IPS-20b (cell line): ENCODE data around the gene PTPRN2.
"Not testable (repeated sequence)": the region's sequence is repeated elsewhere in the genome, so short reads cannot be mapped to it uniquely, and the experiment has no call there.

Experiments used
- H3K27ac ChIP-seq: one replicate; pipeline ENCODE4 v1.5.1; 2013; ENCODE audit warnings: low read length
- H3K27me3 ChIP-seq: 2 replicates; pipeline ENCODE4 v1.6.1; 2013; ENCODE audit warnings: mild to moderate bottlenecking, low read length, inconsistent platforms; ENCODE audit not compliant: insufficient read depth
- H3K36me3 ChIP-seq: 2 replicates; pipeline ENCODE4 v1.6.1; 2013; ENCODE audit warnings: low read depth, mild to moderate bottlenecking, inconsistent platforms, low read length, moderate library complexity; ENCODE audit not compliant: insufficient read depth
- H3K4me1 ChIP-seq: 2 replicates; pipeline ENCODE4 v1.6.1; 2013; ENCODE audit warnings: mild to moderate bottlenecking, control low read depth, inconsistent platforms, low read length, moderate library complexity; ENCODE audit not compliant: insufficient read depth
- H3K4me3 ChIP-seq: 2 replicates; pipeline ENCODE4 v1.5.1; 2013; ENCODE audit warnings: mild to moderate bottlenecking, low read length, inconsistent platforms
- H3K9ac ChIP-seq: 2 replicates; pipeline ENCODE4 v1.6.1; 2013; ENCODE audit warnings: low read depth, mild to moderate bottlenecking, inconsistent platforms, low read length, moderate library complexity
- H3K9me3 ChIP-seq: 2 replicates; pipeline ENCODE4 v1.6.1; 2013; ENCODE audit warnings: mild to moderate bottlenecking, low read depth, low read length, inconsistent platforms; ENCODE audit not compliant: insufficient read depth

The PTPRN2 gene

DNA sequence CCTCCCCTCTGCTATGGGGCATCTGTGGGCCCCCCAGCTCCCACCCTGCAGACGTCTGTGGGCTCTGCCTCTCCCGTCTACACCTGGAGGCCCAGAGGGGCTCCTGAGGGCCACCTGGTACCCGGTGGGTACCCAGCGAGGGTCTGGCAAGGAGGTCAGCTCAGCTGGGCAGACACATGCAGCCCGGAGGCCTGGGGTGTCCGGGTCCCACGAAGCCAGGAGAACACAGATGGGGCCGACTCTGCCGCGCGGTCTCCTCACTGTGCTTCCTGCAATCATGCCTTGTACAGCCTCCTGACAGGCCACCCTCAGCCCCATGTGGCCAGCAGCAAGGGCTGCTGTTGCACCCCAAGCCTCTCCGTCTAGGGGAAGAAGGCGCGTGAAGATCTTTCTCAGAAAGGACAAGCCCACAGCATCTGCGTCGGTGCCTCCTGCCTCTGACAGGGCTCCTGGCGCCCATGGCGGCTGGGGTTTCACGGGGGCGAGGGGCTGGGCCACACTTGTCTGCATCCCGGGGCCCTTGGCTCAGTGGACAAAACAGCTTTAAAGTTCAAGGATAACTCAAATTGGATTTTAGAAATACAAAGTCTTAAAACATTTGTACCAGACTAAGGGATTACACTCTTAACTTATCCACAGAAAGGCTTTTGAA, 859.5 kb downstream of the PTPRN2 start:
- Histone ChIP-seq H3K27ac (no peak overlapping the region), H3K9me3 (peaks cover 32% of the 10 kb centered on the region), H3K36me3 (no peaks in the 10 kb centered on the region), H3K4me3 (no peak overlapping the region), H3K9ac (no peak overlapping the region), H3K4me1 (no peaks in the 10 kb centered on the region), H3K27me3 (no peaks in the 10 kb centered on the region)

DNA sequence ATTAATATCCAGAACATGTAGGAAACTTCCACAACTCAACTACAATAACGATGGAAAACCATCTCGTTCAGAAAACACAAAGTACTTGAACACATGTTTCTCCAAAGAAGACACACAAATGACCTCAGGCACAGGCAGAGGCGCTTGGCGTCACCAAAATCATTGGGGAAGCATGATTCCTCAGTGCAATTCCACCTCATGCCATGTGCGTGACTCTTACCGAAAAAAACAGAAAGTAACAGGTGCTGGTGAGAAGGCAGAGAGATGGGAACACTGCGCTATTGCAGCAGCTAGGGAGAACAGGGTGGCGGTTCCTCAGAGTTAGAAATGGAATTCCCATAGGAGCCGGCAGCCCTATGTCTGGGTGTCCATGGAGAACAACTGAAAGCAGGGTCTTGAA, 860.9 kb downstream of the PTPRN2 start:
- H3K9me3 ChIP-seq = peaks cover 40% of the 10 kb centered on the region
- no peak overlapping the region for H3K4me3 ChIP-seq
- H3K27me3 ChIP-seq = no peaks in the 10 kb centered on the region
- H3K27ac ChIP-seq = no peak overlapping the region
- no peaks in the 10 kb centered on the region for H3K36me3 ChIP-seq
- no peaks in the 10 kb centered on the region for H3K4me1 ChIP-seq
- H3K9ac ChIP-seq = no peak overlapping the region

GRCh38 chr7:157725312-157725711, 862.3 kb downstream of the PTPRN2 start:
- H3K27me3 ChIP-seq, H3K36me3 ChIP-seq, H3K4me3 ChIP-seq, H3K27ac ChIP-seq, H3K9ac ChIP-seq, H3K4me1 ChIP-seq: not testable (repeated sequence)
- peaks cover 40% of the 10 kb centered on the region for H3K9me3 ChIP-seq

DNA sequence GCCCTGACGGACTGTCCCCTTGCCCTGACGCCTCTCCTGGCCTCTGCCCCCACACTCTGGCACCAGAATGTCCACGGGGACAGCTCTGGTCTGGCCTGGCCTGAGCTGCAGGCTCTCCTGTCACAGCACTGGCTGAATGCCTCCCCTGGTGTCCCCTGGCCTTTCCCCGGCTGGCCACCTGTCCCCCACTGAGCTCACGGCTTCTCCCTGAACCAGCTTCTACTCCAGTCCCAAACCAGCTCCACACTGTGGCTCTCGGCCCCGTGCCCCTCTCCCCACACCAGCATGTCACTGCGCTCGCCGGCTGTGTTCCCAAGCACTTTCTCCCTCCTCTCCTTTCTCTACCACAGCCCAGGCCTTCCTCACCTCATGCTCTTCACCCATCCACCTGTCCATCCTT, 864.4 kb downstream of the PTPRN2 start:
- H3K9ac ChIP-seq = no peak overlapping the region
- H3K4me3 ChIP-seq = no peak overlapping the region
- no peak overlapping the region for H3K27ac ChIP-seq
- H3K4me1 ChIP-seq = no peaks in the 10 kb centered on the region
- peaks cover 55% of the 10 kb centered on the region for H3K9me3 ChIP-seq
- no peaks in the 10 kb centered on the region for H3K36me3 ChIP-seq
- no peaks in the 10 kb centered on the region for H3K27me3 ChIP-seq

DNA sequence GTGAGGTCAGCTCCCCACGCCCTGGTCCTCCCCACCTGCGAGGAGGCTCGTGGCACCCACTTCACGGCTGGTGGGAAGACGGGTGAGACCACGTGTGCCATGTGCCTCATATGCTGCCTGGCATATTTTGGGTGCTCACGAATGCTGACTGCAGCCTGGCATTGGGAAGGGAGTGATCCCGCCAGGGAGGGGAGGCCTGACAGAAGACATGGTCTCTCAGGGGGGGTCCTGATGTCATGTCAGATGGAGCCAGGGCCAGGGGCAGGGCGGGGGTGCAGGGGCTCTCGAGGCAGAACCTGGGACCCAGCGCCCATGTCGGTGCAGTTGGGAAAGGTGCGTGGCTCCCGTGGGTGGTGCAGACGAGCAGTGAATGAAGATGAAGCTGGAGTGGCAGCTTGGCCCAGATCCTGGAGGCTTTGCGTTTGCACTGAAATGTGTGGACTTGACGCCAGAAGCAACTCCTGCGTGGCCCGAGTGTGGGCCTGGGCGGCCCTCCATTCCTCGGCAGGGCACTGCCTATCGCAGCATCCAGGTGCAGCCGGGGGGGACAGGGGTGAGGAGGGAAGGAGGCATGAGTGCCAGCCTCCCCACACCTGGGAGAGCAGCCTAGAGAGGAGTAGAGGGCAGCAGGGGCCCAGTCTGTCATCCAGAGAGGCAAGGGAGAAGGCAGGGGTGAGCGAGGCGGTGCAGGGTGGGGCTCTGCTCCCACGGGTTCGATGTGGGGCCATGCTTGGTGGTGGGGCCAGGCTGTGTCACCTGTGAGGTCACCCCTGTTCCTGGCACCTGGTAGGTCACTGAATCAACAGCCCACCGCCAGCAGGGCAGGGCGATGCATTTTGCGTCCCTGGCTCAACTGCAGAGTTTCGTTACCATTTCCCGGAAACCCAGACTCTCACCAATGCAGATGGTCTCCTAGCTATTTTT, 865.2 kb downstream of the PTPRN2 start:
- Histone ChIP-seq H3K27ac (no peak overlapping the region), H3K9ac (no peak overlapping the region), H3K36me3 (no peaks in the 10 kb centered on the region), H3K4me1 (no peaks in the 10 kb centered on the region), H3K9me3 (peaks cover 58% of the 10 kb centered on the region), H3K4me3 (no peak overlapping the region), H3K27me3 (no peaks in the 10 kb centered on the region)

DNA sequence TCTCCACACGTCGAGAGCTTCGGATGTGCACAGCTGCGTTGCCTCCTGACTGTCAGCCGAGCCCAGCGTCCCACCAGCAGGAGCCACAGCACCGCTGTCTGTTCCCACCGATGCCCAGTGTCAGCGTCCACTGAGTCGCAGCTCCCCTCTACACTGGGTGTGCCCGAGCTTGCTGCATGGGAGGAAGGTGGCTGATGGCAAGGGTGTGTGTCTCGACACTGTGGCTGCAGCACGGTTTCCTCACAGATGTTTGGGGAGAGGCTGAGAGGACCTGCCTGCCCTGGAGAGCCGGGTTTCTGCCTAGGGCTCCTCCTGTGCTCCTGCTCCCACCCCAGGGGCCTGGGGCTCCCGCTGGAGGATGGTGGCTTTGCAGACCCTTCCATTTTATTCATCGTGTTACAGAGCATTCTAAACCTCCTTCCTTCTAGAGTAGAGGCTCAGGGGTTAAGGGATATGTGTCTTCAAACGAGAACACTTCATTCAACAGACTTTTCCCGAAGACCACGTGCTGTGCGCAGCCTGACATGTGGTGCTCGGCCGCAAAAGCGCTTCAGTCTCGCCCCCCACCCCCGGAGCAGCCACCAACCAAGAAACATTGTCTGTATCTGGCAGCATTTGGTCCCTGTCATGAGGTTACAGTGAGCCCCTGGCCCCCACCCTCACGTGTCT, 866.0 kb downstream of the PTPRN2 start:
- Histone ChIP-seq H3K9me3 (peaks cover 64% of the 10 kb centered on the region), H3K36me3 (no peaks in the 10 kb centered on the region), H3K9ac (no peak overlapping the region), H3K4me1 (no peaks in the 10 kb centered on the region), H3K4me3 (no peak overlapping the region), H3K27me3 (no peaks in the 10 kb centered on the region), H3K27ac (no peak overlapping the region)

GRCh38 chr7:157719705-157720655, 867.6 kb downstream of the PTPRN2 start:
- Histone ChIP-seq H3K9ac (no peak overlapping the region), H3K27me3 (no peaks in the 10 kb centered on the region), H3K27ac (no peak overlapping the region), H3K4me1 (no peaks in the 10 kb centered on the region), H3K9me3 (peaks cover 60% of the 10 kb centered on the region), H3K4me3 (no peak overlapping the region), H3K36me3 (no peaks in the 10 kb centered on the region)

GRCh38 chr7:157719008-157719682, 868.5 kb downstream of the PTPRN2 start:
- Histone ChIP-seq H3K4me1 (no peaks in the 10 kb centered on the region), H3K4me3 (no peak overlapping the region), H3K27ac (no peak overlapping the region), H3K36me3 (no peaks in the 10 kb centered on the region), H3K9ac (no peak overlapping the region), H3K27me3 (no peaks in the 10 kb centered on the region), H3K9me3 (peaks cover 56% of the 10 kb centered on the region)

- H3K9ac ChIP-seq = no peak overlapping the region
- H3K9me3 ChIP-seq = peaks cover 53% of the 10 kb centered on the region
- no peak overlapping the region for H3K4me3 ChIP-seq
- no peaks in the 10 kb centered on the region for H3K27me3 ChIP-seq
- H3K27ac ChIP-seq = no peak overlapping the region
- H3K36me3 ChIP-seq = no peaks in the 10 kb centered on the region
- no peaks in the 10 kb centered on the region for H3K4me1 ChIP-seq
These were observed 869.2 kb downstream of the PTPRN2 start for GRCh38 chr7:157718303-157719007.
